HEK293 (cell line): ENCODE results near the gene IPO11.

ENCODE experiments used
- CTCF ChIA-PET: fragments of 350-600 bp; formaldehyde crosslinking; extraction: SDS; loops from one replicate; lab custom pipeline; 2021; ENCODE audit warnings: antibody characterized with exemption; lab: Yijun Ruan, JAX
- POLR2A ChIA-PET: fragments of 300-600 bp; formaldehyde crosslinking; extraction: SDS; loops from one replicate; lab custom pipeline; 2020; ENCODE audit warnings: antibody characterized with exemption, inconsistent platforms; lab: Yijun Ruan, JAX
- H3K27ac ChIP-seq: fragments of 200-500 bp; sonication (Bioruptor generic); 2 replicates; pipeline ENCODE4 v1.5.1; 2014; ENCODE audit warnings: low read depth, low read length, control low read depth, inconsistent platforms; ENCODE audit errors: extremely low read depth
- H3K36me3 ChIP-seq, 2 experiments: fragments of 200-500 bp in 1 of 2; sonication (Bioruptor generic) in 1 of 2; 1 replicate in 1 of 2; 2 replicates in 1 of 2; pipeline ENCODE4 v1.5.1; 2014 to 2017; ENCODE audit warnings: inconsistent platforms in 2 of 2, low read length in 2 of 2; ENCODE audit not compliant: control insufficient read depth in 2 of 2, insufficient read depth in 1 of 2
- H3K4me1 ChIP-seq: fragments of 200-500 bp; sonication (Bioruptor generic); 2 replicates; pipeline ENCODE4 v1.5.1; 2014; ENCODE audit warnings: mild to moderate bottlenecking, low read length, inconsistent platforms; ENCODE audit not compliant: control insufficient read depth, insufficient read depth
- H3K4me3 ChIP-seq: 2 replicates; pipeline ENCODE4 v1.5.1; 2011; ENCODE audit warnings: low read depth, mild to moderate bottlenecking, control low read depth, low read length, moderate library complexity
- H3K9me3 ChIP-seq: fragments of 200-500 bp; sonication (Bioruptor generic); 2 replicates; pipeline ENCODE4 v1.5.1; 2014; ENCODE audit warnings: low read depth, low read length, inconsistent platforms; ENCODE audit not compliant: control insufficient read depth, insufficient read depth
- FEZF1 ChIP-seq: fragments of 450-650 bp; formaldehyde crosslinking; IDR thresholded peaks from 2 replicates; pipeline ENCODE4 v1.5.1; 2016; ENCODE audit warnings: missing biosample characterization, missing genetic modification characterization
- GFI1B ChIP-seq: fragments of 450-650 bp; formaldehyde crosslinking; IDR thresholded peaks from 2 replicates; pipeline ENCODE4 v1.5.1; 2016; ENCODE audit warnings: missing biosample characterization, missing genetic modification characterization
- GLI4 ChIP-seq: fragments of 450-650 bp; formaldehyde crosslinking; IDR thresholded peaks from 2 replicates; pipeline ENCODE4 v1.5.1; 2016; ENCODE audit warnings: missing biosample characterization, missing genetic modification characterization
- KLF17 ChIP-seq: fragments of 450-650 bp; formaldehyde crosslinking; IDR thresholded peaks from 2 replicates; pipeline ENCODE4 v1.5.1; 2016; ENCODE audit warnings: missing biosample characterization, missing genetic modification characterization
- KLF9 ChIP-seq: fragments of 450-650 bp; formaldehyde crosslinking; IDR thresholded peaks from 2 replicates; pipeline ENCODE4 v1.5.1; 2016; ENCODE audit warnings: missing biosample characterization, missing genetic modification characterization, low read depth
- OVOL3 ChIP-seq: fragments of 450-650 bp; formaldehyde crosslinking; IDR thresholded peaks from 2 replicates; pipeline ENCODE4 v1.5.1; 2016; ENCODE audit warnings: missing biosample characterization, missing genetic modification characterization
- PRDM10 ChIP-seq: fragments of 450-650 bp; formaldehyde crosslinking; IDR thresholded peaks from 2 replicates; pipeline ENCODE4 v1.5.1; 2016; ENCODE audit warnings: missing biosample characterization, missing genetic modification characterization
- SCRT1 ChIP-seq: fragments of 450-650 bp; formaldehyde crosslinking; IDR thresholded peaks from 2 replicates; pipeline ENCODE4 v1.5.1; 2016; ENCODE audit warnings: missing biosample characterization, missing genetic modification characterization, borderline replicate concordance
- SP7 ChIP-seq: fragments of 450-650 bp; formaldehyde crosslinking; IDR thresholded peaks from 2 replicates; pipeline ENCODE4 v1.5.1; 2016; ENCODE audit warnings: missing biosample characterization, missing genetic modification characterization
- ZNF114 ChIP-seq: fragments of 450-650 bp; formaldehyde crosslinking; IDR thresholded peaks from 2 replicates; pipeline ENCODE4 v1.5.0; 2017; ENCODE audit warnings: missing biosample characterization, missing genetic modification characterization
- ZNF157 ChIP-seq: fragments of 450-650 bp; formaldehyde crosslinking; IDR thresholded peaks from 2 replicates; pipeline ENCODE4 v1.5.1; 2016; ENCODE audit warnings: missing biosample characterization, missing genetic modification characterization
- ZNF18 ChIP-seq: fragments of 450-650 bp; formaldehyde crosslinking; IDR thresholded peaks from 2 replicates; pipeline ENCODE4 v1.5.1; 2016; ENCODE audit warnings: missing biosample characterization, missing genetic modification characterization
- ZNF292 ChIP-seq: fragments of 450-650 bp; formaldehyde crosslinking; IDR thresholded peaks from 2 replicates; pipeline ENCODE4 v1.5.1; 2016; ENCODE audit warnings: low read depth, missing biosample characterization, missing genetic modification characterization, borderline replicate concordance
- ZNF311 ChIP-seq: fragments of 450-650 bp; formaldehyde crosslinking; IDR thresholded peaks from 2 replicates; pipeline ENCODE4 v1.5.1; 2017; ENCODE audit warnings: missing biosample characterization, missing genetic modification characterization, borderline replicate concordance
- ZNF335 ChIP-seq: fragments of 450-650 bp; formaldehyde crosslinking; conservative IDR thresholded peaks from 2 replicates; pipeline ENCODE4 v1.5.1; 2016; ENCODE audit warnings: missing biosample characterization, missing genetic modification characterization
- ZNF362 ChIP-seq: fragments of 450-650 bp; formaldehyde crosslinking; IDR thresholded peaks from 2 replicates; pipeline ENCODE4 v1.5.1; 2016; ENCODE audit warnings: missing biosample characterization, missing genetic modification characterization
- ZNF426 ChIP-seq: fragments of 450-650 bp; formaldehyde crosslinking; IDR thresholded peaks from 2 replicates; pipeline ENCODE4 v1.5.1; 2017; ENCODE audit warnings: missing biosample characterization, missing genetic modification characterization, mild to moderate bottlenecking, inconsistent platforms, moderate library complexity
- ZNF473 ChIP-seq: fragments of 450-650 bp; formaldehyde crosslinking; IDR thresholded peaks from 2 replicates; pipeline ENCODE4 v1.5.1; 2017; ENCODE audit warnings: missing biosample characterization, missing genetic modification characterization
- ZNF501 ChIP-seq: fragments of 450-650 bp; formaldehyde crosslinking; IDR thresholded peaks from 2 replicates; pipeline ENCODE4 v1.5.1; 2016; ENCODE audit warnings: missing biosample characterization, missing genetic modification characterization
- ZNF521 ChIP-seq: fragments of 450-650 bp; formaldehyde crosslinking; IDR thresholded peaks from 2 replicates; pipeline ENCODE4 v1.5.1; 2017; ENCODE audit warnings: missing biosample characterization, mild to moderate bottlenecking, missing genetic modification characterization
- ZNF639 ChIP-seq: fragments of 450-650 bp; formaldehyde crosslinking; IDR thresholded peaks from 2 replicates; pipeline ENCODE4 v1.5.1; 2016; ENCODE audit warnings: missing biosample characterization, missing genetic modification characterization
- ZNF645 ChIP-seq: fragments of 450-650 bp; formaldehyde crosslinking; IDR thresholded peaks from 2 replicates; pipeline ENCODE4; 2016; ENCODE audit warnings: missing biosample characterization, missing genetic modification characterization
- ZNF792 ChIP-seq: fragments of 450-650 bp; formaldehyde crosslinking; IDR thresholded peaks from 2 replicates; pipeline ENCODE4 v1.5.1; 2016; ENCODE audit warnings: missing biosample characterization, missing genetic modification characterization

IPO11 gene

GRCh38 chr5:62385131-62385530, 27.4 kb upstream of the IPO11 start (continued):
- TF ChIP-seq KLF17 (tag by site-specific recombination) (no peak), GLI4 (tag by site-specific recombination) (no peak)

- no peaks in the 10 kb centered on the region for H3K4me1 ChIP-seq
- POLR2A ChIA-PET, result interaction anchor here (1.4 kb wide), 1 partner anchor 18 kb away, joined by 6 read pairs; the partner anchor contains the start of gene DIMT1
- no peak overlapping the region for H3K27ac ChIP-seq
- CTCF ChIA-PET, result interaction anchor here (0.5 kb wide), 1 partner anchor 10 kb away, joined by 3 read pairs; no protein-coding TSS in a partner anchor
- no peak overlapping the region for H3K4me3 ChIP-seq
- TF ChIP-seq SCRT1 (tag by site-specific recombination) (no peak), ZNF501 (tag by site-specific recombination) (no peak), ZNF335 (tag by site-specific recombination) (no peak), ZNF157 (no peak), ZNF792 (tag by site-specific recombination) (no peak), GFI1B (no peak), ZNF311 (tag by site-specific recombination) (no peak), ZNF645 (tag by site-specific recombination) (no peak), ZNF473 (no peak), ZNF639 (tag by site-specific recombination) (no peak), ZNF292 (tag by site-specific recombination) (no peak), SP7 (no peak)
- peaks cover 50 to 85% of the 10 kb centered on the region in 2 experiments for H3K36me3 ChIP-seq
- no peaks in the 10 kb centered on the region for H3K9me3 ChIP-seq
Measured at GRCh38 chr5:62385816-62386400, 26.7 kb upstream of the IPO11 start.

- no peaks in the 10 kb centered on the region for H3K9me3 ChIP-seq
- POLR2A ChIA-PET, result interaction anchor here (1.4 kb wide), 1 partner anchor 17 kb away, joined by 6 read pairs; the partner anchor contains the start of gene DIMT1
- peaks cover 45 to 81% of the 10 kb centered on the region in 2 experiments for H3K36me3 ChIP-seq
- CTCF ChIA-PET, result interaction anchor here (1.1 to 1.8 kb wide), 3 partner anchors 15 to 162 kb away, joined by 3 to 4 read pairs (median 3); no protein-coding TSS in a partner anchor
- H3K27ac ChIP-seq, result no peak overlapping the region
- no peaks in the 10 kb centered on the region for H3K4me1 ChIP-seq
- H3K4me3 ChIP-seq, result no peak overlapping the region
- no peak for TF ChIP-seq ZNF114 (tag by site-specific recombination)
- no peak for TF ChIP-seq KLF9 (tag by site-specific recombination)
- TF ChIP-seq ZNF521 (tag by site-specific recombination), result no peak
- TF ChIP-seq PRDM10, result no peak
- no peak for TF ChIP-seq ZNF426
- TF ChIP-seq ZNF362, result no peak
- no peak for TF ChIP-seq ZNF18 (tag by site-specific recombination)
- TF ChIP-seq FEZF1, result no peak
- TF ChIP-seq OVOL3 (tag by site-specific recombination), result no peak
Measured at GRCh38 chr5:62386824-62387223, 25.7 kb upstream of the IPO11 start.
